ENCODE data around the gene PAFAH2.

The PAFAH2 gene

DNA sequence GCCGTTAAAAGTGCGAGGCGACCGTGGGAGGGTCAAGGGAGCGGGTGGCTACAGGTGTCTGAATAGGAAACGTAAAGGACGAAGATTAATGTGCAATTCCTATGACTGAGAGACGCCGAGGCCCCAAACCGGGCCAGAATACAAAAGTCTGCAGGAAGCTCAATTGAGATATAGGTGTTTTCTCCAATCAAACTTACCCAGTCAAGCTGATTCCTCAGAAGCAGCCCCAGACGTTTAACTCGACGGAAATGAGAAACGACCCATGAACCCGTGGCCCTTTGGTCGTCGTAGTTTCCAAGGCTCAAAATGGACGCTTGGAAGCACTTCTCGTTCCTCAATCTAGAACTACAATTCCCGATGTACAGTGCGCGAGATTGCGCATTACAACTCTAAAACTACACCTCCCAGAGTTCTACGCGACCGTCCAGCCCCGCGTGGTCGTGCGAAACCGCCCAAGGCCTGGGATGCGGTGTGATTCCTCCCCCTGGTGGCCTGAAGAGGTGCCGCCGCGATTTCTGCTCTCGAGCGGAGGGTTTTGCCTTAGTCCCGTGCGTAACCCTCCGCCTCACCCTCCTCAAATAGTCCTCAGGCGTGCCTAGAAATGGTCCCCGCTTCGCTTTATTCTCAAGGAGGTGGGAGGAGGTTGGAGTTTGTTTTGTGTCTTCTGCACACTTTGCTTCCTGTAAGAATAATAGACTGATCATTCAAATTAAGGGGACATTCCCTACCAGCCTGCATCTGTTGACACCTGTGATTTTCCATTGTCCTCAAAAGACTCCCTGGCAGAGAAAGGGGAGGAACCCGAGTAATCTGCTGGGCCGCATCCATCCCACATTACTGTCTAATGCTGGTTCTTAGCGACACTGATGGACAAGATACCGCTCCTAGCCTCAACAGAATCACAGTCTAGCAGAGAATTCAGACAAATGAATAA lies at the start of gene PAFAH2:
Gene PAFAH2 (minus strand): TSS at position 236 of the 934 bp plus-strand sequence. CDS start 7,247 bp downstream, outside the sequence.
- peak; percentile 99 for DNase-seq (ENCODE audit: low read depth, low spot score)

DNA sequence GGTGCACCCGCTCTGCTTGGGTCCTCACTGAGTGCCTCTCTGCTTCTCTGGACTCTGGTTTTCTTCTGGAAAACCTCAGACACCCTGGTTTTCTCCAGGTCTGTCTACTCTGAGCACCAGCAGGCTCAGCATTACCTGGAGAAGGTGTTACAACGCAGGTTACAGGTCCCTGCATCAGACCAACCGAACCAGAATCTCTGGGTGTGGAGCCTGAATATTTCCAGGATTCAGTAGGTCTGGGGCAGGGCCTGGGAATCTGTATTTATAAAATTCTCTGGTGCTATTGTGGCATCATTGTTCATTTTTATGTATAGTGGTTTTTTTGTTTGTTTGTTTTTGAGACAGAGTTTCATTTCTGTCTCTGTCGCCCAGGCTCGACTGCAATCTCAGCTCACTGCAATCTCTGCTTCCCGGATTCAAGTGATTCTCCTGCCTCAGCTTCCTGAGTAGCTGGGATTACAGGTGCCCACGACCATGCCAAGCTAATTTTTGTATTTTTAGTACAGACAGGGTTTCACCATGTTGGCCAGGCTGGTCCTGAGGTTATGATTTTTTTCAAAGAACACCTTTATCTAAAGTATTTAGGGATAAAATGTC lies 49.5 kb upstream of the PAFAH2 start:
- no peak for DNase-seq (ENCODE audit: low read depth, low spot score)

DNA sequence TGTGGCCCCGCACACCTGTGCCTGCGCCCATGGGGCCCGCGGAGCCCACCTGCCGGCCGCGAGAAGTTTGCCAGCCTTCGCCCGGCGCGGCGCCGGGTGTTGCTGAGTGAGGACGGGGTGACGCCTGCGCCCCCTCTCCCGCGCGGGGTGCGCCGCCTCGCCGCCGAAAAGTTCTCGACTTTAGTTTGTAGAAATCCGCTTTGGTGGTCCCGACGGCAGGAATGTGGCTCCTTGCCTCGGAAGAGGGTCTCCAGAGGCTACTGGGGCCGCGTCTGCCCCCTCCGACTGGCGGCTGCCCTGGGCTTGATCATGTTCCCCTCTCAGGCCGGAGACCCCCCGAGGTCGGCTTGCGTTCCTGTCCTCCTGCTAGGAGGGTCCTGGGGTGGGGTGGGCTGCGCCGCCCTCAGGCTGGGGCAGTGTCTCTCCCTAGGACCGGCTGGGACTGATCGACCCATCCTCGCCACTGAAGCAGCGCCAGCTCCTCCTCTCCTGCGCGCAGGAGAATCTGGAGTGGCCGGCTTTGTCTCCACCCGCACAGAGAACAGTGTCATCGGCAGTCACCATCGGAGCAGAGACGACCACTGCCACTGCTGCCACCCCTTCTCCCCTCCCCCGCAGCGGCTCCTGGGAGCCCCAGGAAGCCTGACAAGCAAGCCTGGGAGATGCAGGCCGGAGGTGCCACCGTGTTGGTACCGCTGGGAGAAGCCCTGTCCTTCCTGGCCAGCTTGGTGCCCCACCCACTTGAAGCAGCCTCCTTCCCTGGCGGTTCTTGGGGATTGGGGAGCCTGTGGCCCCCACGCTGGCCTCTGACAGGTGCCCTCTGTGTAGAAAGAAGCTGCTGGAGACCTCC lies 48.6 kb upstream of the PAFAH2 start:
- DNase-seq (ENCODE audit: low read depth, low spot score): no peak

DNA sequence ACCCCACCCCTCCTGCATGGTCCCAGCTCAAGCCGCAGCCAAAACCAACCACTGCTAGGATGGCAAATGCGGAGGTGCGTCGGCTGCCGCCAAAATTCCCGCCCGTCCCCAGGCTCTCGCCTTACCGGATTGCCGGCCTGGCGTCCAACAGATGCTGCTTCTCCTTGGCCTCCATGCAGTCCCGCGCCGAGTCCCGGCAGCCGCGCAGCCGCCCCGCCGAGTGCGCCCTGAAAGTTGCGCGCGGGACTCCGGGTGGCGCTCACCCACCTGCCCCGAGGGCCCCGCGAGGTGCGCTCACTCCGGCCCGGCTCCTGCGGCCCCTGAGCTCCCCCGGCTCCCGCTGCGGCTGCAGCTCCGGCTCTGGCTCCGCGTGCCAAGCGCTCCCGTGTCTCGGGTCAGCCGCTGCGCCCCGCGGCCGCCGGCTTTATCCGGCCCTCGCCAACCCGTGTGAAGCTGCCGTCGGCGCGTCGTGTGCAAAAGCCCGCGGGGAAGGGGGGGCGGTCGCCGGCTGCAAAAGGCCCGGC lies 47.9 kb upstream of the PAFAH2 start, which contains the start of gene SLC30A2:
Gene SLC30A2 (minus strand): TSS at position 397 of the 524 bp plus-strand sequence. CDS start 222 bp downstream, at position 175.
- DNase-seq (ENCODE audit: low read depth, low spot score): peak; percentile 71

DNA sequence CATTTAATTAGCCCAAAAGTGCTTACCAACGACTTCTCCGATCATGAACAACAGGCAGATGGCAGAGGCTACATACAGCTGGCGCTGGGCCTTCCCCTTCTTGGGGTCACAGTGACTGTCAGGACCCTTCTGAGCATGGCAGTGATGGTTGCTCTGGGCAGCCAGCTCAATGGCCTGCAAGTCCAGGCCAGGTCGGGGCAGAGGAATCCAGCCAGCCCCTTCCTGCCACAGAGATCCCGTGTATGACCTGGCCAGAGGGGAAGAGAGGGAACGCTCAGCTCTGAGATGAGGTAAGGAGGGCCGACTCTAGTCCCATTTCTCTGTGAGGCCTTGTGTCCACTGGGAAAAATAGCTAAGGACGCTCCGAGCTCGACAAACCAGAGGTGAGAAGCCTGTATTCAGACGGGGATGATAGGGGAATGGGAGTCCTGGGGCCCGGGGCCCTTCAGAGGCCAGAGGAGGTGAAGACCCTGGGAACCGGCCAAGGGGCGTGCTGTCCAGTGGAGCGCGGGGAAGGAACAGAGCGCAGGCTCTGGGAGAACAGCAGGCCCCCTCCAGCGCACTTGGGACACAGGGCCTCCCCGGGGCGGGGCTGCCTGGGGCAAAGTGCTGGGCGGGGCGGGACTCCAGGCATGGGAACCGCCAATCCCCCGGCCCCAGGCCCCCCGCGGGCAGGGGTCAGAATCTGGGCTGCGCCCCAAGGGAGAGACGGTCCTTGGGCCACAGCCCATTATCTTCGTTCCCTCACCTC lies 47.3 kb upstream of the PAFAH2 start:
- peak; percentile 57 for DNase-seq (ENCODE audit: low read depth, low spot score)

DNA sequence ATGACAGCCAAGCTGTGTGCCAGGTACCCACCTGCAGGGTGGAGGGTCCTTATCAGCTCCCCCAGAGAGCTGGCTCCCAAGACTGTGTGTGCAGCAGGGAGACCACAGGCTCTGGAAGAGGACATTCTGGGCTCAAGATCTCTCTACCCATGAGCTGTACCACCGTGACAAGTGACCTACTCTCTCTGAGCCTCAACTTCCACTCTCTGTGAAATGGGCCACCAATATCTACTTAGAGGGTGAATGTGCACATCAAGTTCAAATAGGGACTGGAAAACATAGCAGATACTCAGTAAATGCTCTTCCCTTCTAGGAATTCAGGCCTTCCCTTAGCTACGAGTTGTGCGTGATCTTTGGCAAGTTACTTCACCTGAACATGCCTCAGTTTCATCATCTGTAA lies 46.6 kb upstream of the PAFAH2 start:
- DNase-seq (ENCODE audit: low read depth, low spot score): no peak

DNA sequence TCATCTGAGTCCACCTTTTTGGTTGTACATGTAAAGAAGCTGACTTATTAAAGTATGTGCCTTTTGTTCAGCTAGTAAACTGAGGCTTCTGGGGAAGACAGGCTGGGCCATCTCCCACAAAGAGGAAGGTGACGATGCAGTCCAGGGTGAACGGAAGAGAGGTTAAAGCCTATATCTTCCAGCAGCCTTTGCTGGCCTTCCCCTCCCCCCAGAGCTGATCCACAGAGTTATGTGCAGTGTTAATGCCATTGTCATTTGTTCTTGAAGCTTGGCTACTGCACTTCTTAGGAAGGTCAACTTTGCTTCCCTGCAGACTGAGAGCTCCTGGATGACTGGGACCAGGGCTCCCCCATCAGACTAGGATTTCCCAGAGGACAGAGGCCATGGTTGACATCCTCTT lies 45.9 kb upstream of the PAFAH2 start:
- no peak for DNase-seq (ENCODE audit: low read depth, low spot score)

DNA sequence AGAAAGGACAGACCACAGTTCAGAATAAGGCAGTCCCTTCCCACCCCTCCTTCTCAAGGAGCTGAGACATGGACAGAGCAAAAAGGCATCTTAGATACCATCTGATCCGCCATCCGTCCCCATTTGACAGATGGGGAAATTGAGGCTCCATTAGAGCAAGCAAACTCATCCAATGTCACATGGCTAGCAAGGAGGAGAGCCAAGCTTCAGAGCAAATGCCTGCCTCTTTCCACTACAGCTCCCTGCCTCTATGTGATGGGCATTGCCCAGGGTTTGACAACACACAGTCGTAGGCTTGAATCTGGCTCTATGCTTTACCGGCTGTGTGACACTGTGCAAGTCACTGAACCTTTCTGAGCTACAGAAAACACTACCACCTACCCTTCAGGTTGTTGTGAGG lies 44.1 kb upstream of the PAFAH2 start:
- no peak for DNase-seq (ENCODE audit: low read depth, low spot score)

DNA sequence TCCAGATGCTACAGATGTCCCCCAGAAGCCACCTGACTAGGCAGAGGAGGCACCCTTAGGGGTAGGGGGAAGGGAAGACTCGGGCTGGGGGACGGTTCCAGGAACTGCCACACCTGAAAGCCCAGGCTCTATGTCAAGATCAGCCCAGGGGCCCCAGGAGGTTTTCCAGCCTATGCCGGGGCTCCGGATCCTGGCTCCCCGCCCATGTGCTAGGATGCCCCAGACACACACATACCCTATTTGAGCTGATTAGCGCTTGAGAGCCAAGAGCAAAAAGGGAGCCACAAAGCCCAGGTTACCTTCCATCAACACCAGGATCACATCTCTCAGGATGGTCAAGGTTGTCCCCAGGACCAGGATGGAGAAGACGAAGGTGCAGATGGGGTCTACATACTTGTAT lies 43.5 kb upstream of the PAFAH2 start:
- DNase-seq (ENCODE audit: low read depth, low spot score): no peak

DNA sequence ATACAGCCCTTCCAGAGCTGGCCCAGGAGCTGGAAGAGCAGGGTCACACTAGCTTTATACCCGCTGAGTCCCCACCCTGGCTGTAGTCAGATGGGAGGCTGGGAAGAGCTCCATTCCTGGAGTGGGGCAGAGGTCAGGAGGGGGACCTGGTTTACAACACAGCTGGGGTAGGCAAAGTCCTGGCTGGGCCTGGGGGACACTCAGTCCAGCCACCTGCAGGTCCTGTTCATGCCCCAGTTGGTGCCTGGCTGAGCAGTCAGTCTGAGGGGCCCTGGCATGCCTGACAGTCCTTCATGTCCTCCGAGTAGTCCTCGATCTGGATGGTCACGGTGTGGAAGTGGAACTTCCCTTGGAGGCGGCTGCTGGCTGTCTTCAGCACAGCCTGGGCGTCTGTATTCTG lies 41.0 kb upstream of the PAFAH2 start:
- DNase-seq (ENCODE audit: low read depth, low spot score): no peak

DNA sequence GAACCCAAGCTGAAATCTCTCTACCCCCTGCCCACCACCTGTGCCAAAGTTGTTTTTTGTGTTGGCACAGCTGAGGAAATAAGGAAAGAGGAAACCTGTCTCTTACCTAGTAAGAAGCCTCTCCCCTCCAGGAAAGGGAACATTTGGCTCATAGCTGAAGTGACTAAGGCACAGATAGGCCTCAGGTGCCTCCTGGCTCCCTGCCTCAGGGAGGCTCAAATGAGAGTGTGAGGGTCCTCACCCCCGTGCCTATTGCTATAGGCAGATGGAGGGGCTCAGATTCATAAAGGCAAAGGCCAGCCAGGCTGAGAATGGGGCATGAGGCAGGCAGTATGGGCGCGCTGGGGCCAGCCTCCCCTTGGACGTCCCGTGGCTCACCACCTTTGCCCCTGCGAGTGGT lies 40.6 kb upstream of the PAFAH2 start:
- no peak for DNase-seq (ENCODE audit: low read depth, low spot score)

DNA sequence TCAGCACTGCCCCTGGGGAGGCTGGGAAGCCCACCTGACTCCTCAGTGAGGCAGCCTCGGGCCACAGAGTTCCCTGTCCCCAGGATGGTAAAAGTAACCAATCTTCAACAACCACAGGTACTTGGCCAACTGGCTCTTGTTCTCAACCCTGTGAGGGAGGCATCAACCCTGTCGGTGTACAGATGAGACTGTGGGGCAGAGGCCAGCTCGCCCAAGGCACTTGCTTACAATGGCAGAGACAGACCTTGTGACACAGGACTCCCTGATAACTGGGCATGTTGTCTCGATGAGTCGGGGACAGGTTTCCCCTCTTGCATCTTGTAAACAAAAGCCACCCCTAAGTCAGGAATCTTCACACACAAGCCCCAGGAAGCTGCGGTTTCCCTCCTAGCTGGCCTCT lies 40.0 kb upstream of the PAFAH2 start:
- no peak for DNase-seq (ENCODE audit: low read depth, low spot score)

DNA sequence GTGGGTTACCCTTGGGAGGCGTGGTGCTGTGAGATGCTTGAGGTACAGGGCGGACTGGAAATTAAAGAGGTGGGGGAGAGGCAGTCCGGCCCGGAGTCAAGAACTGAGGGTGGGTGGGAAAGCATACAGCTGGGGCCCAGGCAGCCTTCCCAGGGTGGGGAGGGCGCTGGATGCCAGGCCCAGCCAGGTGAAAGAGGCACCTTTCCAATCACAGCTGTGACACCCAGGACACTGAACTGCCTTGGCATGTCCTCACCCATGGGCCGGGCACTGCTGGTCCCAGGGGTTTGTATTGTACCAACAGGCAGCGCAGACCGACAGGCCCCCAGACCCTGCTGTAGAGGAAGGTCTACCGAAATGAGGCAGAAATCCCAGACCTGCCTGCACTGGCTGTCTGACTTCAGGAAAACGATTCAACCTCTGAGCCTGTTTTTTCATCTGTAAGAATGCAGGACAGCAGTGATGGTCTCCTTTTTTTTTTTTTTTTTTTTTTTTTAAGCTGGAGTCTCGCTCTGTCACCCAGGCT lies 39.0 kb upstream of the PAFAH2 start:
- no peak for DNase-seq (ENCODE audit: low read depth, low spot score)

DNA sequence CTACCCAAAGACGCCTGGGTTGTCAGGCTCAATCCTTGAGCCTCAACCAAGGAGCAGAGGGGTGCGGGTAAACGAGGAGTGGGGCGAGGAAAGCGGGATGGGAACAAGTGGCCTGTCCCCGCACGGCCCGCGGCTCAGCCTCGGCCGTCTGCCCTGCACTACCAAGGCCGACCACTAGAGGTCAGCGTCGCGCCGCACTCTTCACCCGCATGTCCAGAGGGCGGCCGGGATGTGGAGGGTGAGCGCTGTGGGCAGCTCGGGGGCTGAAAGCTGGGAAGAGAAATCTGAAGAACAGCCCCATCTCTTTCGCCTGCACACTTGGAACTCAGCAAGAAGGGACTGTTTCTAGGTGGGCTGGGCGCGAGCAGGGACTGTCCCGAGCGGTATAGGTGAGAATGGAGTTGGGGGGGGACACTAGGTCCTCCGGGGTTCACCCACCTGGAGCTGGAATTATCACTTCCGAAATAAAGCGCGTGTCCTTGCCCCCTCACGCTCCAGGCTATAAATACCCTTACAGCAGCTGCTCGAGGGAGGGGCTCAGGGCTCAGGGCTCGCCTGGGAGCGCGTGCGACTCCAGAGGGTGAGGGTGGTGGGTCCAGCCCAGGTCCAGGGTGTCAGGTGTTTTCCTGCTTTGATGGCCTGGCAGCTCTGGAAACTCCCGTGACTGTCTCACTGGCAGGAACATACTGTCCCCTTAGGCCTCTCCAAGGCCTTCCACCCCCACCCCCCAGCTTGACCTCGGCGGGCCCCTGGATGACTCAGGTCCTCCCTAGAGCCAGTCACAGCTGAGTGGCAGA lies 38.3 kb upstream of the PAFAH2 start:
- peak; percentile 94 for DNase-seq (ENCODE audit: low read depth, low spot score)

DNA sequence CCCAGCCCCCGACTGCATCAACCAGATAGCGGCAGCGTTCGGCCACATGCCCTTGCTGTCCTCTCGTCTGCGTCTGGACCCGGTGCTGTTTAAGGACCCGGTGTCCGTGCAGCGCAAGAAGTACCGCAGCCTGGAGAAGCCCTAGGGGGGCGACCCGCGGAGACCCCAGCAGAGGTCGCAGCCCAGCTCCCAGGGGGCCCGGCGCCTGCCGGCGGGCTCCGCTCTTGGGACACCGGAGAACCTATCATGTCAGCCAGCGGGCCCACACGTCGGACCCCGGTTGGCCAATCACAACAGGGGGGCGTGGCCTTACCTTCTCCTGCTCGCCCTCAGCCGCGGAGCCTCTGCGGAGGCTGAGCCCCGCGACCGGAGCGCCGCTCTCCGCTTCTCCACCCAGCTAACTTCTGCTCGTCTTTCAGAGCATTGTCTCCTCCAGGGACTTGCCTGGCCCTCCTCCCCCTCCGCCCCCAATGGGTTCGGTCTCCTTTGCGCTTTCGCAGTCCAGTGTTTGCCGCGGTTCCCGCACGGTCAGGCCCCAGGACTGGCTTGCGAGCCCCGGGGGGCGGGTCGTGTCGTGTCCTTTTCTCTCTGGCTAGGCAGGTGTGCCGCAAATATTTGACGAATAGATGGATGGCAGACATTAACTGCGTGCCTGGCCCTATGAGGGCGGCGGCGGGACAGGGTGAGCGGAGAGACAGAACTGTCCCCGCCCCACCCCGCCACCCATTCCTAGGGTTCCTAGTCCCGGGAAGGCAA lies 37.5 kb upstream of the PAFAH2 start:
- DNase-seq (ENCODE audit: low read depth, low spot score): peak; percentile 97

DNA sequence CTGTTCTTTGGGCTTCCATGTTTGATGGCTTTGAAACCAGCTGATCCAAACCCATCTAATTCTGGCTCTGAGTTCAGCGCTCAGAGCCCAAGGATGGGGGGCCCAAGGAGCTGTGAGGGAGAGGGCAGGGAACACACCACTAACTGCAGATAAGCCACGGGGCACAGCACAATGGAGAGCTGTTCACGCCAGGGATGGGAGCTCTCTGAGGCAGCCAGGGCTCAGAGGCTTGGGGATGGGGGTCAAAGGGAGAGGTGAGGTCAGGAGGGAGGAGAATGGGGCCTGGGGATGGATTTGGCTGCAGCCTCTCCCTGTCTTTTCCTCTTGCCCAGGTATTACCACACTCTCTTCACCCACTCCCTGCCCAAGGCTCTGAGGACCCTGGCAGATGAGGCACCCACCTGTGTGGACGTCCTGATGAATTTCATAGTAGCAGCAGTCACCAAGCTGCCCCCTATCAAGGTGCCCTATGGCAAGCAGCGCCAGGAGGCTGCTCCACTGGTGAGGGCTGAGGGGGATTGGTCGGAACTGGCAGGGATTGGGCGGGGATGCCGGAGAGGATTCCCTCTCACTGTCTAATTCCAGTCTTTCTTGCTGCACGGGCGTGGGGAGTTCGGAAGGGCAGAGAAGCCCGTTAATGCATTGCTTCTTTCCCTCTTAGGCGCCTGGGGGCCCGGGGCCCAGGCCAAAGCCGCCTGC lies 36.8 kb upstream of the PAFAH2 start:
- no peak for DNase-seq (ENCODE audit: low read depth, low spot score)

DNA sequence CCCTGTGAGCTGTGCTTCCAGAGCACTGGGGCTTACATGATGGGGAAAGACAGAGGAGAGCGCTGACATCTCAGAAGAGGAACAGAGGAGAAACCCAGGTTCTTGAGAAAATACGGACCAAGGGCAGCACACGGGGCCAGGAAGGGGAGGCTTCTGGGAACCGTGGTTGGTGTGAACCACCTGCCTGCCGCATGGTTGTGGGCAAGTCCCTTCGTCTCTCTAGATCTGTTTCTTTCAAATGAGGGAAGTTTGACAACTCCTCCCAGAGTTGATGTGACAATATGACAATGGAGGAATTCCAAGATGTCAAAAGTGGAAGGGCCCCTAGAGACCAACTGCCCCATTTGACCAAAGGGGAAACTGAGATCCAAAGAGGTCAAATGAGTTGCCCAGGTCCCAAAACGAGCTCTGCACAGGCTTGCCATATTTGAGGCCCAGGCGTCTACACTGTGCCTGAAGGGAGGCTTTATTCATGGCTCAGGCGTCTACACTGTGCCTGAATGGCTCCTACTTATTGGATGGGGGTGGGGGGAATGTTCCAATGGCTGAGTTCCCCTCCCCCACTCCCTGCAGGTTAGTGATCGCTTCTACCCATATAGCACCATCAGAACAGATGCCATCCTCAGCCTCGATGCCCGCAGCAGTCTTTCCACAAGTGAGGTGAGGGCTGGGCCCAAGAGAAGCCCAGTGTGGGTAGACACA lies 34.9 kb upstream of the PAFAH2 start:
- no peak for DNase-seq (ENCODE audit: low read depth, low spot score)

DNA sequence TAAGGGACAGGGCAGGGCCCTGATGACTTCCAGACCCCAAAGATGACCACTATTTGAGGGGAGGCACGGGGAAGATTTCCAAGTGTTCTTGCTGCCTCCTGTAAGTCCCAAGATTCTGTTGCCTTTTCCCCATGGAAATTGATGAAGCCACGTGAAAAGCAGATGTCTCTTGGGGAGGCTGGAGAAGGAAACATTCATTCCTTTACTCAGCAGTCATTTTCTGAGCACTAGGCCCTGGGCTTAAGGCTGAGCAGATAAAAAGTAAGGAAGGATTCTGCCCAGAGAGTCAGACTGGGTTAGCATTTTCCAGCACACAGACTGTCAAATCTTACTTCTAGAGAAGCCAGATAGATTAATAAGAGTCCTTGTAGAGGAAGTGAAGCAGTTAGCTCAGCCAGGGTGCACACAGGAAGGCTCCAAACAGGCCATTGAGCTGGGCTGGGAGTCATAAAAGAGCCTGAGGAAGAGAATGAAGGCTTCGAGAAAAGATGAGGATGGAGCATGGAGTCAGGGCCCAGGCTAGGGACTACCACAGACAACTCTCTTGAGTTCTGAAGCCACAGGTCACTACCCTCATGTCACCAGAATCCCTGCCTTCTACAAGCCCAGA lies 33.9 kb upstream of the PAFAH2 start:
- no peak for DNase-seq (ENCODE audit: low read depth, low spot score)

All from ELF-1 (cell line).